Large intestine (tissue), 3 donors: Measurements from ENCODE around the gene SLC6A3. TPM values are rescaled to one million over a fixed set of nuclear protein-coding genes. Genes with fewer than 3 reads are reported as not detected.
"Not testable (repeated sequence)": the region's sequence is repeated elsewhere in the genome, so short reads cannot be mapped to it uniquely, and the experiment has no call there.

ENCODE experiments used
- DNase-seq, 2 donors: peaks; one replicate each; pipeline versions ENCODE4 v3.0.0 to v3.0.0-alpha.2; 2013
- H3K27ac ChIP-seq: one replicate; pipeline ENCODE4 v1.5.1; 2013; ENCODE audit warnings: low read length
- H3K27me3 ChIP-seq: 2 replicates; pipeline ENCODE4 v1.6.1; 2013; ENCODE audit warnings: low read length; ENCODE audit not compliant: control insufficient read depth, insufficient read depth
- H3K36me3 ChIP-seq: 2 replicates; pipeline ENCODE4 v1.6.1; 2013; ENCODE audit warnings: low read length; ENCODE audit not compliant: control insufficient read depth, insufficient read depth
- H3K4me1 ChIP-seq: one replicate; pipeline ENCODE4 v1.6.1; 2013; ENCODE audit warnings: low read length; ENCODE audit not compliant: control insufficient read depth, insufficient read depth
- H3K4me3 ChIP-seq: one replicate; pipeline ENCODE4 v1.5.1; 2013; ENCODE audit warnings: low read length
- H3K9me3 ChIP-seq: one replicate; pipeline ENCODE4 v1.6.1; 2013; ENCODE audit warnings: mild to moderate bottlenecking, low read depth, low read length, moderate library complexity; ENCODE audit not compliant: control insufficient read depth
- whole genome bisulfite sequencing: methylation state at CpG from one replicate; pipeline ENCODE4 v1.1.5; 2013; ENCODE audit warnings: low lambda C conversion rate; ENCODE audit not compliant: insufficient coverage; 5-methylcytosine and 5-hydroxymethylcytosine counted together
- polyA plus RNA-seq: library from polyadenylated mRNA; unstranded; fragments of 120-200 nt; gene quantifications from one replicate; pipeline ENCODE4 v1.2.1, GENCODE V29; 2013

SLC6A3 gene
- polyA plus RNA-seq, 1 donor, result 0.13 TPM

- 100% methylated on average over 3 of the region's 18 CpGs for WGBS
- Histone ChIP-seq H3K36me3 (peaks cover 9% of the 10 kb centered on the region), H3K9me3 (peaks cover 18% of the 10 kb centered on the region), H3K4me3 (no peak overlapping the region), H3K27me3 (no peaks in the 10 kb centered on the region), H3K27ac (no peak overlapping the region), H3K4me1 (no peaks in the 10 kb centered on the region)
- DNase-seq, result no peak
These were observed 19.3 kb upstream of the SLC6A3 start for GRCh38 chr5:1464511-1464910.

GRCh38 chr5:1464096-1464446 lies 18.8 kb upstream of the SLC6A3 start:
- Histone ChIP-seq H3K4me3 (no peak overlapping the region), H3K27ac (no peak overlapping the region), H3K4me1 (no peaks in the 10 kb centered on the region), H3K36me3 (peaks cover 9% of the 10 kb centered on the region), H3K27me3 (no peaks in the 10 kb centered on the region), H3K9me3 (peaks cover 18% of the 10 kb centered on the region)
- no peak for DNase-seq
- no CpG with 5 or more reads among the region's 14 CpGs for WGBS

DNA sequence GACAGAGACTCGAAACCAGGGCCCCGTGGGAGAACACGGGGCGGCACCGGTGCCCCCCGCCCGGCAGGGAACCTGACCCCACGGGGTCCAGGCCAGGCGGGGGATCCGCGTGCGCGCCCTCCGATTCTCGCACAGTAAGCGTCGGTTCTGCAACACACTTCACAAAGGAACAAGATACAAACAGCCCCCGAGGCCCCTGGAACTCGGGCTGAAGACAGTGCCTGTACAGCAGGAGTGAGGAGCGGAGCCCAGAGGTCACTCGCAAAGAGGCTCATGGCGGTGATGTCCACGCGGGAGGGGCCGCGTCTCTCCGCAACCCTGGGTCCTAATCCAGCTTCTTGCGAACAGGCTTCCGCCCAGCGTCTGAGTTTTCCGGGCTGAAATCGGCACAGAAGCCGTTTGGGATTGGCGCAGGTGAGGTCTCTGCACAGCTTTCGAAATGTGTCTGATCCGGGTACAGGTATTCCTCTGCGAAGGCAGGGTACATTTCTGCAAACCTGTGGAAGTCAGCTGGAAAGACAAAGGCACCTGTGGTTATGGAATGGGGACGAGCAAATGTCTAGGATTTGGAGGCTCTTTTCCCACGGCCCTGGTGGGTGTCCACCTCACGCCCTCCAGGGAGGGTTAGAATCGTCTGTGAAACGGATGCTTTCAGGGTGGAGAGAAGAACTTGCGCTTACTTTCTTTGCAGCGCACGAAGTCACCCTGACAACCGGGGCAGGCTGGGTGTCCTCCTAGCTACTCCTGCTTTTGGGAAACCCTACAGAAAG lies 18.3 kb upstream of the SLC6A3 start:
- Histone ChIP-seq H3K4me1 (no peaks in the 10 kb centered on the region), H3K27me3 (no peaks in the 10 kb centered on the region), H3K4me3 (no peak overlapping the region), H3K9me3 (peaks cover 18% of the 10 kb centered on the region), H3K36me3 (peaks cover 9% of the 10 kb centered on the region), H3K27ac (no peak overlapping the region)
- DNase-seq, result no peak
- no CpG with 5 or more reads among the region's 46 CpGs for WGBS

GRCh38 chr5:1462358-1462757 lies 17.1 kb upstream of the SLC6A3 start:
- Histone ChIP-seq H3K27me3 (no peaks in the 10 kb centered on the region), H3K9me3 (peaks cover 16% of the 10 kb centered on the region), H3K36me3 (peaks cover 9% of the 10 kb centered on the region), H3K4me1 (no peaks in the 10 kb centered on the region), H3K4me3 (no peak overlapping the region), H3K27ac (no peak overlapping the region)
- WGBS, result no CpG with 5 or more reads among the region's 20 CpGs
- no peak for DNase-seq

- H3K9me3 ChIP-seq, result peaks cover 9% of the 10 kb centered on the region
- H3K36me3 ChIP-seq, result peaks cover 9% of the 10 kb centered on the region
- H3K27me3 ChIP-seq, result no peaks in the 10 kb centered on the region
- H3K27ac ChIP-seq, result no peak overlapping the region
- no peak for DNase-seq
- H3K4me3 ChIP-seq, result no peak overlapping the region
- 100% methylated on average over 5 of the region's 10 CpGs for WGBS
- H3K4me1 ChIP-seq, result no peaks in the 10 kb centered on the region
These were observed 16.2 kb upstream of the SLC6A3 start for GRCh38 chr5:1461396-1461795.

- WGBS, result no CpG with 5 or more reads among the region's 16 CpGs
- Histone ChIP-seq H3K9me3 (peaks cover 16% of the 10 kb centered on the region), H3K4me3 (no peak overlapping the region), H3K4me1 (no peaks in the 10 kb centered on the region), H3K27ac (no peak overlapping the region), H3K36me3 (peaks cover 9% of the 10 kb centered on the region), H3K27me3 (no peaks in the 10 kb centered on the region)
- no peak for DNase-seq
These were observed 14.9 kb upstream of the SLC6A3 start for GRCh38 chr5:1460054-1460682.

GRCh38 chr5:1459435-1459834 lies 14.2 kb upstream of the SLC6A3 start:
- WGBS, result no CpG with 5 or more reads among the region's 2 CpGs
- not testable (repeated sequence) for H3K4me3 ChIP-seq, H3K4me1 ChIP-seq, H3K36me3 ChIP-seq, H3K27me3 ChIP-seq, DNase-seq, H3K27ac ChIP-seq
- H3K9me3 ChIP-seq, result peaks cover 14% of the 10 kb centered on the region

- H3K4me3 ChIP-seq, H3K4me1 ChIP-seq, H3K36me3 ChIP-seq, DNase-seq, H3K27me3 ChIP-seq, H3K27ac ChIP-seq: not testable (repeated sequence)
- H3K9me3 ChIP-seq, result peaks cover 12% of the 10 kb centered on the region
- no CpG with 5 or more reads among the region's 20 CpGs for WGBS
These were observed 11.1 kb upstream of the SLC6A3 start for GRCh38 chr5:1456110-1456881.

DNA sequence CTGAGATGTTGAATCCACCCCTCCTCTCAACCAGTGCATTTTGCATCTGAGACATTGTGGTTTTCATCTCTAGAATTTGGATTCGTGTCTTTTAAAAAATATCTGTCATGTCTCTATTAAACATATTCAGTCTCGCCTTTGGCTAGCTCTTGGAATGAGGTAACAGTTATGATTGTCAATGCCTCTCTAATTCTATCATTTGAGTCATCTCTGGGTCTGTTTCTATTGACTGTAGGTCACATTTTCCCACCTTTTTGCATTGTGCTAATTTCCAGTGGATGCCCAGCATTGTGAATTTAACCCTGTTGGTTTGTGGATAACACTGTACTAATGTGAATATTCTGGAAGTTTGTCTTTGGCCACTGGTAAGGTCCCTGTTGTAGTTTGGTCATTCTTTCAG lies 8.4 kb upstream of the SLC6A3 start:
- no peak overlapping the region for H3K4me3 ChIP-seq
- no peak overlapping the region for H3K27ac ChIP-seq
- H3K9me3 ChIP-seq, result peaks cover 12% of the 10 kb centered on the region
- 71% methylated on average over 1 of the region's 2 CpGs for WGBS
- no peaks in the 10 kb centered on the region for H3K4me1 ChIP-seq
- peaks cover 19% of the 10 kb centered on the region for H3K27me3 ChIP-seq
- DNase-seq, result no peak
- H3K36me3 ChIP-seq, result no peaks in the 10 kb centered on the region

GRCh38 chr5:1449081-1449630 lies 3.9 kb upstream of the SLC6A3 start:
- Histone ChIP-seq H3K4me3 (no peak overlapping the region), H3K36me3 (no peaks in the 10 kb centered on the region), H3K27me3 (peaks cover 60% of the 10 kb centered on the region), H3K4me1 (peaks cover 4% of the 10 kb centered on the region), H3K9me3 (peaks cover 3% of the 10 kb centered on the region), H3K27ac (no peak overlapping the region)
- DNase-seq, result no peak
- no CpG with 5 or more reads among the region's 12 CpGs for WGBS
